SW 1271 (cell line): ENCODE results near the gene FBLN2.

Source experiments
- DNase-seq, 2 experiments: peaks; one replicate each; lab custom pipeline; 2025; lab: John Stamatoyannopoulos, UW

Gene FBLN2

GRCh38 chr3:13605555-13605954 lies 56.6 kb downstream of the FBLN2 start:
- DNase-seq: no peak

- no peak for DNase-seq
These were observed 59.1 kb downstream of the FBLN2 start for GRCh38 chr3:13607821-13608597.

- no peak for DNase-seq
These were observed 60.2 kb downstream of the FBLN2 start for GRCh38 chr3:13608969-13609725.

GRCh38 chr3:13610006-13610570 lies 61.2 kb downstream of the FBLN2 start:
- DNase-seq: no peak

GRCh38 chr3:13611221-13611620 lies 62.3 kb downstream of the FBLN2 start:
- DNase-seq: no peak

- DNase-seq: no peak
These were observed 63.9 kb downstream of the FBLN2 start for GRCh38 chr3:13612829-13613228.

- no peak for DNase-seq
These were observed 64.6 kb downstream of the FBLN2 start for GRCh38 chr3:13613343-13614190.

- DNase-seq: no peak
These were observed 65.7 kb downstream of the FBLN2 start for GRCh38 chr3:13614607-13615006.

- DNase-seq: no peak
These were observed 66.1 kb downstream of the FBLN2 start for GRCh38 chr3:13615019-13615528.

GRCh38 chr3:13616359-13616758 lies 67.4 kb downstream of the FBLN2 start:
- no peak for DNase-seq

GRCh38 chr3:13617097-13617738 lies 68.3 kb downstream of the FBLN2 start:
- no peak for DNase-seq

GRCh38 chr3:13617981-13618380 lies 69.1 kb downstream of the FBLN2 start:
- DNase-seq: no peak

GRCh38 chr3:13618836-13619235 lies 69.9 kb downstream of the FBLN2 start:
- DNase-seq: no peak

- no peak for DNase-seq
These were observed 70.8 kb downstream of the FBLN2 start for GRCh38 chr3:13619661-13620230.

GRCh38 chr3:13620281-13620680 lies 71.4 kb downstream of the FBLN2 start:
- no peak for DNase-seq

GRCh38 chr3:13620776-13621365 lies 71.9 kb downstream of the FBLN2 start:
- DNase-seq: no peak

- no peak for DNase-seq
These were observed 72.7 kb downstream of the FBLN2 start for GRCh38 chr3:13621381-13622221.

GRCh38 chr3:13622356-13622755 lies 73.4 kb downstream of the FBLN2 start:
- DNase-seq: no peak

- no peak for DNase-seq
These were observed 74.3 kb downstream of the FBLN2 start for GRCh38 chr3:13623101-13623654.
